AG04449 (cell line): ENCODE results near the gene RALGDS.
"Not testable (repeated sequence)": the region's sequence is repeated elsewhere in the genome, so short reads cannot be mapped to it uniquely, and the experiment has no call there.

Experiments
- CTCF ChIA-PET: fragments of 350-600 bp; formaldehyde crosslinking; extraction: SDS; loops from one replicate; lab custom pipeline; 2021; ENCODE audit warnings: antibody characterized with exemption; lab: Yijun Ruan, JAX
- POLR2A ChIA-PET: fragments of 400-600, 350-600 bp; formaldehyde crosslinking; extraction: SDS; loops from one replicate; lab custom pipeline; 2020; ENCODE audit warnings: antibody characterized with exemption, inconsistent platforms; lab: Yijun Ruan, JAX
- DNase-seq: peaks from one replicate; pipeline ENCODE4 v3.0.0-alpha.2; 2010; ENCODE audit warnings: low read depth, low spot score
- H3K4me3 ChIP-seq: 2 replicates; pipeline ENCODE4 v1.5.1; 2011; ENCODE audit warnings: low read depth, mild to moderate bottlenecking, control low read depth, low read length
- CTCF ChIP-seq: IDR thresholded peaks from one replicate; pipeline ENCODE4 v1.5.1; 2011; ENCODE audit warnings: mild to moderate bottlenecking, moderate library complexity, low read length, control low read depth, inconsistent platforms; ENCODE audit not compliant: insufficient read depth; ENCODE audit errors: missing control alignments

Gene RALGDS

GRCh38 chr9:133078486-133078885 is 42.6 kb downstream of the RALGDS start:
- ChIA-PET CTCF (interaction anchor here (1.3 to 3.2 kb wide), 3 partner anchors 38 to 107 kb away, joined by 3 to 13 read pairs (median 5); no protein-coding TSS in a partner anchor), POLR2A (no interaction called here)
- DNase-seq = no peak
- no peak overlapping the region for H3K4me3 ChIP-seq
- no peak for TF ChIP-seq CTCF

GRCh38 chr9:133076691-133077090 is 44.3 kb downstream of the RALGDS start:
- DNase-seq = no peak
- no peak overlapping the region for H3K4me3 ChIP-seq
- TF ChIP-seq CTCF = no peak
- ChIA-PET POLR2A (interaction anchor here (1.0 kb wide), 1 partner anchor 22 kb away, joined by 3 read pairs; no protein-coding TSS in a partner anchor), CTCF (interaction anchor here (1.0 to 4.9 kb wide), 10 partner anchors 22 to 253 kb away, joined by 3 to 68 read pairs (median 4); partner anchors contain the start of gene GTF3C5)

GRCh38 chr9:133075925-133076630 is 45.0 kb downstream of the RALGDS start:
- POLR2A ChIA-PET = interaction anchor here (0.8 to 1.0 kb wide), 2 partner anchors 21 to 45 kb away, joined by 3 to 4 read pairs; partner anchors contain the start of gene GTF3C5
- CTCF ChIA-PET = interaction anchor here (0.9 to 4.9 kb wide), 11 partner anchors 15 to 254 kb away, joined by 3 to 68 read pairs (median 4); partner anchors contain the start of genes CEL and GTF3C5
- no peak for TF ChIP-seq CTCF
- no peak overlapping the region; the same call in 1 of the 2 replicates for H3K4me3 ChIP-seq
- peak; percentile 80 for DNase-seq

GRCh38 chr9:133074111-133074651 is 46.9 kb downstream of the RALGDS start:
- no peak overlapping the region for H3K4me3 ChIP-seq
- TF ChIP-seq CTCF = no peak
- POLR2A ChIA-PET = no interaction called here
- CTCF ChIA-PET = interaction anchor here (0.9 to 4.9 kb wide), 4 partner anchors 29 to 72 kb away, joined by 3 to 68 read pairs (median 10); no protein-coding TSS in a partner anchor
- DNase-seq = no peak

GRCh38 chr9:133073086-133074014 is 47.7 kb downstream of the RALGDS start:
- ChIA-PET POLR2A (no interaction called here), CTCF (interaction anchor here (1.2 to 4.9 kb wide), 3 partner anchors 30 to 72 kb away, joined by 4 to 68 read pairs (median 17); no protein-coding TSS in a partner anchor)
- DNase-seq = no peak
- no peak overlapping the region for H3K4me3 ChIP-seq
- TF ChIP-seq CTCF = no peak

GRCh38 chr9:133072210-133072609 is 48.8 kb downstream of the RALGDS start:
- POLR2A ChIA-PET, H3K4me3 ChIP-seq, DNase-seq: not testable (repeated sequence)
- CTCF ChIA-PET = interaction anchor here (0.8 kb wide), 1 partner anchor 73 kb away, joined by 3 read pairs; no protein-coding TSS in a partner anchor
